CD4-positive, alpha-beta T cell treated with Interferon alpha-2 for 1 hour (primary cell): ENCODE results near the gene DPY19L3.
"Not testable (repeated sequence)": the region's sequence is repeated elsewhere in the genome, so short reads cannot be mapped to it uniquely, and the experiment has no call there.

Experiments used
- DNase-seq, 2 donors: peaks; one replicate each; pipeline ENCODE4 v3.0.0-alpha.2; 2020 to 2022

Gene DPY19L3

GRCh38 chr19:32447534-32447933 is 42.0 kb downstream of the DPY19L3 start:
- not testable (repeated sequence) for DNase-seq

DNA sequence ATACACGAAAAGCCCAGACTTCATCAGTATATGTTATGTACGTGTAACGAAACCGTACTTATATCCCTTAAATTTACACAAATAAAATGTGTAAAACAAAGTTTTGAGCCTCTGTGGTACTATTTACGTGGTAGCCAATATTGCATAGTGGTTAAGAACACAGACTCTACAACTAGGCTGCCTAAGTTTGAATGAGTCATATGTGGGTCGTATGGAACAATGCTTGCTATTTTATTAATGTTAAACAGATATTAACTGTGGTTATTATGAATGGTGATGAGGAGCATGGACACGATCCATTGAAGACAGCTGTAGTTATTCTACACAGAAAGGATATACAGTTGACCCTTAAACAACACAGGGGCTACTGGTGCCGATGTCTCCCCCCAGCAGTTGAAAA is 42.5 kb downstream of the DPY19L3 start:
- no peak for DNase-seq

- no peak for DNase-seq
These were observed 44.6 kb downstream of the DPY19L3 start for GRCh38 chr19:32450217-32450616.

- no peak for DNase-seq
These were observed 48.2 kb downstream of the DPY19L3 start for GRCh38 chr19:32453736-32454135.

- no peak for DNase-seq
These were observed 50.8 kb downstream of the DPY19L3 start for GRCh38 chr19:32456406-32456805.

DNA sequence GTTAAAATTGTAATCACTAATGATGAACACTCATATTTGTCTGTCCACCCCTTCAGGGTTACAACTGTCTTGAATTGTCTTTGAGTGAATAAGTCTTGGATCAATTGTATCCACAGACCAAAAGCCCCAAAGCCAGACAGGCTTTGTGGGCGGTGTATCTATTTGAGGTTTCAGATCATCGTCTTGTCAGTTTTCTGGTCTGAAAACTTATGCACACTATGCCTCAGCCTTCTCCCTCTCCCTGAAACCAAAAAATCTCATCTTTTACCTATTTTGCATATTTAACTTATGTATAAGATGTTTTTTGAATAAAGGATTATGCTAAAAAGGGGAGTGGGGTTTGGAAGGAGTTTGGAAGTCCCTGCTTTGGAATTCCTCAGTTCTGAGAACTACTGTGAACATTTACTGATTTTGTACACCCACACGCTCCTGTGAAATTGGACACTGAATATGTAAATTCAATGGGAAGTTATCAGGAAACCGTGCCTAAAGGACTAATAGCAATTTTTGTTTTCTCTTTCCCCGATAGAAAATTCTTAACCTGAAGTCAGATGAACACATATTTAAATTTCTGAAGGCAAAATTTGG is 52.1 kb downstream of the DPY19L3 start:
- DNase-seq, result no peak

GRCh38 chr19:32458500-32459123 is 53.0 kb downstream of the DPY19L3 start:
- peak in 1 of 2 donors; percentile 8 for DNase-seq

DNA sequence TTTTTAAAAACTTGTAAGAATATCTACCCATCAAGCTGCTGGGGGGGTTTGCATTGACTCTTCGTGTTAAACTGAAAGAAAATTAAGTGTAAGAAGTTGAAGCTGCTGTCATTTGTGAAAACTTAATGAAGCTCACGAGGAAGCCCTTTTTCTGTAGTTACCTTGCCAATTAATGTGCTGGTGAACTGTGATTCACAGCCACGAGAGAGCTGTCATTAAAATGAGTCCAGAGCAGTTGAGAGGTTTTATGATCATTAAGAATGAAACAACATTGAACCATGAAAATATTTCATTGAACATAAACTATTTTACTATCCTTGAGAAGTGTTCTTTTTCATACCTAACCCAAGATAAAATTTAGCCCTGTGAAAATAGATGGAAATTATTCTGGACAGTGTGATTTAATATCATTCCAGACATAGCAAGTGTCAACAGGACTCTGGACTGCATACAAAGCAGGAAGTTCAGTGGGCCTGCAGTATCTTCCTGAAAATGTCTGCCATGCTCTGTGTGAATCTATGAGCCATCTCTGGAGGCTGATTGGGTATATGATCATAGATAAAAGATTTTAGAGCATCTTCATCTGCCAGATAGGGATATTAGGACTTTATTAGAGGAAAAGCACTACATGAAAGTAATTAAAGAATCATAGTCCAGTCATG is 53.8 kb downstream of the DPY19L3 start:
- DNase-seq, result no peak

- DNase-seq, result no peak
These were observed 54.9 kb downstream of the DPY19L3 start for GRCh38 chr19:32460476-32460875.

DNA sequence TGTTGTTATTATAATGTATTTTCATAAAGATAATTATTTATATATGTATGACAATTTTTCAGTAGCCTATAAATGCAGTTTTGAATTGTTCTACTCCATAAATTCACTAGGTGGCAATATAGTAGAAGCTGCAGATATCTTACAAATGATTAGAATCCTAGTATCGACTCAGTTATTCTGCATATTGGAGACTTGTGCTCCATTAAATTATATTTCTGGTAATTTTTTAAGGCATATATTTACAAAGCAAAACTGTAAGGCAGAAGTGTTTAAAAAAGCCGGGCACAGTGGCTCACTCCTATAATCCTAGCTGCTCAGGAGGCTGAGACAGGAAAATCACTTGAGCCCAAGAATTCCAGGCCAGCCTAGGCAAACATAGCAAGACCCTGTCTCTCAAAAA is 58.7 kb downstream of the DPY19L3 start:
- DNase-seq, result peak in 1 of 2 donors; percentile 25

DNA sequence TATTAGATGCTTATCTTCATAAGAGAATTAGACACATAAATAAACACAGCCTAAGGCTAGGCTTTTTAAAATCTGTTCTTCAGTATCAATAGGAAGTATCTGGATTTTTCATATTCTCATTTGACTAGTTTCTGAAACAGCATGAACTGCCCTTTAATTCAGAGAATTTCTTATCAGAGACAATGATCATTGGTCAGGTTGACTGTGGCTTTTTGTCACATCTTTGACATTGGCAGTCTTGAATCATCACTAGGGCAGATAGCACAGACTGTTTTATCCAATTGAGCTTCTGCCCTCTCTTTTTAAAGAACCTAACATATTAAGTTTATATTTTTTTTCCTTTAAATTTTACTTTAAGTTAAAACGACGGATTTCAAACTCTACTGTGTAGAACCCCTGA is 59.6 kb downstream of the DPY19L3 start:
- DNase-seq, result no peak

DNA sequence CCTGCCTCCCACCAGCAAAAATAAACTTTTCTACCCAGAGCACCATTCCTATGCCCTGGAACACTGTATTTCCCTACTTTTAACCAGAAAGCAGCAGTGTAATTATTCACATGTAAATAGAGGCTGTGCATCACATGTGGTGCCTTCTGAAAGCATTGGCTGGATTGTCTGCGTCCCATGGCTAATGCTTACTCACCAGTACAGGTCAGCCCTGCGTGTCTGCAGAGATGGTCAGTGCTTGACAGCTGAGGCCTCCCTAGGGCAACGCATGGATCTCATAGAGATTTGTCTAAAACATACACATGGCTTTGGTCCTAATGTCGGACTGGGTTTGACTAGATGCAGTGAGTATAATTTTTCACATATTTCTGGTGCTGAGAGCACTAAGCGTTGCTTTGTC is 64.2 kb downstream of the DPY19L3 start:
- DNase-seq, result no peak

- no peak for DNase-seq
These were observed 65.5 kb downstream of the DPY19L3 start for GRCh38 chr19:32471095-32471494.

DNA sequence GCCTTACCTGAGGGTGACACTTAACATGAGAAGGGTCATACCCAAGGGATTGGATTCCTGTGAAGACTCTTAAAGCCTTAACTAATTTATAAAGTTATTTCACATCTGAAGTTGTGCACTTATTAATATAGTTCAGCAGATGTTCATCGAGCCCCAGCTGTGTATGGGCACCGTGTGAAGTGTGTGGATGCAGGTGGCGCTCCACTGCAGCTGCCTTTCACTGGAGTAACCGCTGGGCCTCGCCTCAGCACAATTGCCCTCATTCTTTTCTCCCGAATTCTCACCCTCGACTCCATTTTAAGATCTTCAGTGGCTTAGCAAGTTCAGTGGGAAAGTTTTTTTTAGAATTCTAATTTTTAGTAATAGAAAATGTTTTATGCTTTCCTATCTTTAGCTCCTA is 66.2 kb downstream of the DPY19L3 start:
- DNase-seq, result no peak

DNA sequence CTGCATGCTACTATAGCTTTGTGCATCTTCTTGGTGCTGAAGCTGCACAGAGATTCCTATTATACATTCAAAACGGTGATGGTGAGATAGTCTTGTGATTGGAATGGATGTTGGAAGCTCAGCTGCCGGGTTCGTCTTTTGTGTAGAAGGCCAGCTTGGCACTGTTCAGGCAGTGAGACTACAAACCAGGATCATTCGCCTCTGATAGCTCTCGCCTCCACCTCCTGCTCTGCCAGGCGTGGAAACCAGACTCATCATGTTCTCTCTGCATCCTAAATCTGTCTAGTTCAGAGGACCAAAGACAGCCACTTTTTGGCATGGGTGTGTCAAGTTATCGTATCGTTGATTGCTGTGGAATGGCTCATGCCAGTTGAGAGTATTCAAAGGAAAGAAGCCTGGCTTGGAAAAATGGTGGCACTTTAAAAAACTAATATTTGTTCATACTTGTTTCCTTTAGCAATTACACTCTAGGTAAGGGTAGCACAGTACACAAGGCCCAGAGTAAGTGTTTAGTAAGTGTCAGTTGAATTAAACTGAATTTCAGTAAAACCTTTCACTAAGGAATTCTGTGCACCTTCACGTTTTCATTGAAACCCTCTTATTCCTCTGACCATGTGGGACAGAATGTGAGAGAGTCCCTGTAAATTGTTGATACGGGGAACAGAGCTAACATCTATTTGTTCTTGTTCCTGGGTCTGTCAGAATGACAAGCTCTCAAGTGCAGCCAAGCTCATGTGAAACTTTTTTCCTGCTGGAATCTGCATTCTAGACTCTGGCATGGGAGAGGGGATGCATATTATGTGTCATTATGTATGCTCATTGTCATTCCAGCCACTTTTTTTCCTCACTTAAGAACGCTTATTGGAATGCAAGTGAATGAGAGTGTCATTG is 69.8 kb downstream of the DPY19L3 start:
- no peak for DNase-seq

DNA sequence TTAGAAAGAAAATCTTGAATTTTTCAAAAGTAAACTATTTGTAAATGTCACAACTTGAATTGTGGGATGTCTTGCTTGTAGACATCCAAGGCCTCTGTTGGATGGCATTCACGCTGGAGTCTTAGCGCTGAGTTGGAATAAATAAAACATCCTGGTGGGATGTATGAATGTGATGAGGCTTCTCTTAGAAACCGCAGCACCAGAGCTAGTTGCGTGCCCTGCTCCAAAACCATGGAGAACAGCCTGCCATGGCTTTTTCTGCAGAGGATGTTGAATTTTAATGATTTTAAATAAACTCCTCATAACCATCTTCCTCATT is 70.4 kb downstream of the DPY19L3 start:
- DNase-seq, result no peak

- no peak for DNase-seq
These were observed 74.8 kb downstream of the DPY19L3 start for GRCh38 chr19:32480321-32480720.

- DNase-seq, result no peak
These were observed 78.0 kb downstream of the DPY19L3 start for GRCh38 chr19:32483574-32483973.

GRCh38 chr19:32489971-32490370 is 84.4 kb downstream of the DPY19L3 start:
- no peak for DNase-seq

- DNase-seq, result no peak
These were observed 91.8 kb downstream of the DPY19L3 start for GRCh38 chr19:32497391-32497790.

GRCh38 chr19:32498648-32499200 is 93.2 kb downstream of the DPY19L3 start:
- peak; percentile 14 to 44 for DNase-seq

DNA sequence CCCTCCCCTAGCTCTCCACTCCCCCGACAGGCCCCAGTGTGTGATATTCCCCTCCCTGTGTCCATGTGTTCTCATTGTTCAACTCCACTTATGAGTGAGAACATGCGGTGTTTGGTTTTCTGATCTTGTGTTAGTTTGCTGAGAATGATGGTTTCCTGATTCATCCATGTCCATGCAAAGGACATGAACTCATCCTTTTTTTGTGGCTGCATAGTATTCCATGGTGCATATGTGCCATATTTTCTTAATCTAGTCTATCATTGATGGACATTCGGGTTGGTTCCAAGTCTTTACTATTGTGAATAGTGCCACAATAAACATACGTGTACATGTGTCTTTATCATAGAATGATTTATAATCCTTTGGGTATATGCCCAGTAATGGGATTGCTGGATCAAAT is 106.9 kb downstream of the DPY19L3 start:
- not testable (repeated sequence) for DNase-seq

- DNase-seq, result peak in 1 of 2 donors; percentile 32
These were observed 113.5 kb downstream of the DPY19L3 start for GRCh38 chr19:32519023-32519422.
